ENCODE data around the gene TM9SF3. TPM values are rescaled to one million over a fixed set of nuclear protein-coding genes. Genes with fewer than 3 reads are reported as not detected.

The TM9SF3 gene
- total and polyA plus RNA-seq, 2 donors (not counting 1 experiment from before 2014, with no cell fraction given): 6.9 to 63.4 TPM

DNA sequence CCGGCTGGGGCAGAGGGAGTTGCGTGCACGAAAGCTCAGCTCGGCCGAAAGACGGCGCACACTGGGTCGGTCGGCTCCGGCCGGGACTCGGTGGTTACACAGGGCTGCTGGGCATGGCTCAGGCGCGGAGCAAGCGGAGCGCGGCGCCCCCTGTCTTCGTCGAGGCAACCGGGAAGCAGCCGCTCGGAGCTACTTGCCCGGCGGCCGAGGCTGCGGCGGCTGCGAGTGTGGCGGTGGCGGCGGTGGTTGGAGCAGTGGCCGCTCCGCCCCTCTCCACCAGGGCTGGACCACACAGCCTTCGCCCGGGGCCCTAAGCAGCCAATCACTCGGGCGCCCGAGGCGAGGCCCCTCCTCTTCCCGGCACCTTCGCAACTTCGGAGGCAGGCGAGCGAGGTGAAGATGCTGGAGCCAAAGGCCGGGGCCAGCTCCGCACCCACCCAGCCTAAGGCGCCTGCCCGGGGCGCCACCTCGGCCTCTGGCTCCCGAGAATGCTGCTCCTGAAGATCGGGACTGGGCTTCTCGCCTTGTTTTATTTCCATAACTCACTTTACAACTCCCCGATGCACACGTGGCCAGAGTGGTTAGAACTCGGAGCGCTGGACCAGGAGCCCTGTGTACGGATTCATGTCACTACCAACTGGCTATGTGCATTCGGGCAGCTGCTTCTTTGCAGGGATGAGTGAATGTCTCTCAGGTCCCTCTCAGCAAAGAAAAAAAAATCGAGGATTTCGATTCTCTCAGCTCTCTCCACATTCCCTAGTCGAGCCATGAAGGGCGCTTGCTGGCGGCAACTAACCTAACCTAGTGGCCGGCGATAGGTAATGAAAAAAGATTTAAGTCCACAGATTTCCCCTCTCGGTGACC is 72.9 kb downstream of the TM9SF3 start, which contains the start of gene TLL2:
Gene TLL2, minus strand, starts transcription at position 229 of the 864 bp plus-strand sequence. CDS start 241 bp downstream, outside the sequence.
- POLR2A ChIA-PET: interaction anchor here (0.7 kb wide), 1 partner anchor 187 kb away, joined by 3 read pairs; no protein-coding TSS in a partner anchor
- H3K9ac ChIP-seq (ENCODE audit: low read length): peak within 1 kb of the TSS; percentile 74
- no peak for TF ChIP-seq EZH2 (IDR thresholded peaks at IDR 0.05; ENCODE audit: borderline replicate concordance, insufficient read depth, low read depth, low read length, poor library complexity, severe bottlenecking)

GRCh38 chr10:96513305-96513697 is 73.5 kb downstream of the TM9SF3 start:
- Histone ChIP-seq H3K79me2 (ENCODE audit: control insufficient read depth, insufficient read depth, low read length) (no peaks in the 10 kb centered on the region), H4K20me1 (ENCODE audit: control insufficient read depth, insufficient read depth, low read length, poor library complexity, severe bottlenecking) (no peaks in the 10 kb centered on the region), H3K4me2 (replicated peaks; ENCODE audit: low read depth, low read length, poor library complexity, severe bottlenecking) (peak overlapping the region; percentile 100), H3K9me3 (ENCODE audit: control extremely low read depth in 1 of 3, control insufficient read depth in 2 of 3, insufficient read depth in 1 of 3, low read length in 2 of 3) (peaks cover 0 to 3% (median 0%) of the 10 kb centered on the region in 3 donors), H3K27me3 (replicated peaks in 1 of 4; ENCODE audit: control extremely low read depth in 1 of 4, control insufficient read depth in 3 of 4, insufficient read depth in 4 of 4, low read length in 3 of 4) (peaks cover 2 to 35% (median 9%) of the 10 kb centered on the region in 4 experiments), H2AFZ (ENCODE audit: insufficient read depth, low read depth, low read length, poor library complexity, severe bottlenecking) (peak overlapping the region; percentile 89), H3K4me1 (ENCODE audit: control insufficient read depth in 2 of 2, insufficient read depth in 2 of 2, low read length in 2 of 2) (peaks cover 16 to 19% of the 10 kb centered on the region in 2 donors), H3K27ac (ENCODE audit: low read length in 2 of 2) (no peak overlapping the region), H3K4me3 (ENCODE audit: control extremely low read depth in 1 of 5, extremely low read depth in 1 of 5, insufficient read depth in 1 of 5, low read depth in 2 of 5, low read length in 4 of 5) (peak overlapping the region; percentile 11 to 86 (median 62)), H3K36me3 (replicated peaks in 1 of 2; ENCODE audit: control extremely low read depth in 1 of 2, control insufficient read depth in 1 of 2, extremely low read depth in 1 of 2, insufficient read depth in 2 of 2, low read length in 1 of 2) (no peaks in the 10 kb centered on the region), H3K9ac (ENCODE audit: low read length) (peak overlapping the region; percentile 74)
- H3K4me3 Mint-ChIP-seq: peak overlapping the region; percentile 89
- intact Hi-C loops (cut with micrococcal nuclease): loop anchor here (5.0 kb wide), 2 partner anchors 116 to 319 kb away; partner anchors contain the start of gene LCOR
- DNase-seq (no peak), ATAC-seq (ENCODE audit: low read depth) (peak; percentile 61)
- no peak overlapping the region for H3K27ac Mint-ChIP-seq
- POLR2A ChIA-PET: no interaction called here
- WGBS (ENCODE audit: insufficient coverage): 0% methylated on average over 29 of the region's 31 CpGs
- CTCF ChIA-PET: interaction anchor here (0.6 to 1.4 kb wide), 4 partner anchors 14 to 138 kb away, joined by 3 to 8 read pairs (median 3); no protein-coding TSS in a partner anchor
- H3K27me3 Mint-ChIP-seq: peaks cover 6% of the 10 kb centered on the region
- peaks cover 23% of the 10 kb centered on the region for H3K4me1 Mint-ChIP-seq
- no peaks in the 10 kb centered on the region for H3K9me3 Mint-ChIP-seq (ENCODE audit: insufficient read depth)
- TF ChIP-seq EZH2 (IDR thresholded peaks at IDR 0.05; ENCODE audit: borderline replicate concordance, insufficient read depth, low read depth, low read length, poor library complexity, severe bottlenecking) (no peak), CTCF (IDR thresholded peaks at IDR 0.05) (no peak)

More for the DNA sequence above, 72.9 kb downstream of the TM9SF3 start, which contains the start of gene TLL2:
- H3K27ac Mint-ChIP-seq: peak within 1 kb of the TSS; percentile 46
- Histone ChIP-seq H3K27ac (ENCODE audit: low read length in 2 of 2) (no peak within 1 kb of the TSS), H3K4me3 (ENCODE audit: control extremely low read depth in 1 of 5, extremely low read depth in 1 of 5, insufficient read depth in 1 of 5, low read depth in 2 of 5, low read length in 4 of 5) (peak within 1 kb of the TSS; percentile 11 to 86 (median 62)), H3K36me3 (replicated peaks in 1 of 2; ENCODE audit: control extremely low read depth in 1 of 2, control insufficient read depth in 1 of 2, extremely low read depth in 1 of 2, insufficient read depth in 2 of 2, low read length in 1 of 2) (no peaks in the 10 kb centered on the region), H3K4me2 (replicated peaks; ENCODE audit: low read depth, low read length, poor library complexity, severe bottlenecking) (peak within 1 kb of the TSS; percentile 100), H3K79me2 (ENCODE audit: control insufficient read depth, insufficient read depth, low read length) (no peaks in the 10 kb centered on the region), H2AFZ (ENCODE audit: insufficient read depth, low read depth, low read length, poor library complexity, severe bottlenecking) (peak within 1 kb of the TSS; percentile 89), H4K20me1 (ENCODE audit: control insufficient read depth, insufficient read depth, low read length, poor library complexity, severe bottlenecking) (no peaks in the 10 kb centered on the region), H3K27me3 (replicated peaks in 1 of 4; ENCODE audit: control extremely low read depth in 1 of 4, control insufficient read depth in 3 of 4, insufficient read depth in 4 of 4, low read length in 3 of 4) (peaks cover 2 to 35% (median 9%) of the 10 kb centered on the region in 4 experiments), H3K9me3 (ENCODE audit: control extremely low read depth in 1 of 3, control insufficient read depth in 2 of 3, insufficient read depth in 1 of 3, low read length in 2 of 3) (peaks cover 0 to 3% (median 0%) of the 10 kb centered on the region in 3 donors), H3K4me1 (ENCODE audit: control insufficient read depth in 2 of 2, insufficient read depth in 2 of 2, low read length in 2 of 2) (peaks cover 16 to 19% of the 10 kb centered on the region in 2 donors)
- H3K9me3 Mint-ChIP-seq (ENCODE audit: insufficient read depth): no peaks in the 10 kb centered on the region
- WGBS (ENCODE audit: insufficient coverage): 2% methylated on average over 60 of the region's 68 CpGs
- DNase-seq (peak; percentile 80), ATAC-seq (ENCODE audit: low read depth) (peak; percentile 85)
- CTCF ChIA-PET: interaction anchor here (0.6 to 1.4 kb wide), 4 partner anchors 23 to 1055 kb away, joined by 3 to 8 read pairs (median 3); no protein-coding TSS in a partner anchor
- H3K27me3 Mint-ChIP-seq: peaks cover 6% of the 10 kb centered on the region
- intact Hi-C loops (cut with micrococcal nuclease): loop anchor here (1.0 to 5.0 kb wide), 3 partner anchors 72 to 318 kb away; partner anchors contain the start of gene LCOR
- peak within 1 kb of the TSS; percentile 89 for H3K4me3 Mint-ChIP-seq
- H3K4me1 Mint-ChIP-seq: peaks cover 23% of the 10 kb centered on the region
